Right lobe of liver (tissue), 6 donors: ENCODE data around the gene LRP3. TPM values are rescaled to one million over a fixed set of nuclear protein-coding genes. Genes with fewer than 3 reads are reported as not detected.
"Not testable (repeated sequence)": the region's sequence is repeated elsewhere in the genome, so short reads cannot be mapped to it uniquely, and the experiment has no call there.

Experiments used
- ATAC-seq, 4 donors: fragments of 200-7000 bp; cut with Tn5 transposase; one replicate each; pipeline ENCODE4 v1.9.1; 2020; ENCODE audit warnings: mild to moderate bottlenecking in 4 of 4, moderate library complexity in 4 of 4
- DNase-seq, 3 donors: peaks; one replicate each; pipeline ENCODE4 v3.0.0-alpha.2; 2020
- H3K27ac ChIP-seq, 3 donors: fragments of 200-600 bp; one replicate each; pipeline ENCODE4 v1.8.0; 2022
- H3K27me3 ChIP-seq, 2 donors: fragments of 200-600 bp; one replicate each; pipeline ENCODE4 v1.8.0; 2022
- H3K36me3 ChIP-seq, 4 donors: fragments of 200-600 bp; sonication (generic) in 1 of 4; one replicate each; pipeline versions ENCODE4 v1.5.1 to v1.8.0; 2017 to 2022; ENCODE audit warnings: control low read depth in 1 of 4
- H3K4me1 ChIP-seq, 4 donors: fragments of 200-600 bp; sonication (generic) in 1 of 4; one replicate each; pipeline versions ENCODE4 v1.5.1 to v1.8.0; 2017 to 2022; ENCODE audit warnings: control low read depth in 1 of 4
- H3K4me3 ChIP-seq, 3 donors: fragments of 200-600 bp; one replicate each; pipeline ENCODE4 v1.8.0; 2022
- H3K9me3 ChIP-seq, 4 donors: fragments of 200-600 bp; sonication (generic) in 1 of 4; one replicate each; pipeline versions ENCODE4 v1.5.1 to v1.8.0; 2017 to 2022; ENCODE audit warnings: control low read depth in 1 of 4
- POLR2A ChIP-seq: fragments of 450-650 bp; IDR thresholded peaks from one replicate; pipeline ENCODE4 v1.6.1; 2017; ENCODE audit warnings: antibody characterized with exemption, mild to moderate bottlenecking
- WGBS: methylation state at CpG from one replicate; pipeline ENCODE4 v1.1.6; 2018; ENCODE audit warnings: low coverage, low lambda C conversion rate; ENCODE audit not compliant: insufficient coverage; ENCODE audit errors: missing lambda C conversion rate; 5-methylcytosine and 5-hydroxymethylcytosine counted together
- intact Hi-C, 2 donors: fragments of 100-400 bp; cut with DNase I; formaldehyde crosslinking; loops; one replicate each; pipeline versions ENCODE4 v1.11.2 to v1.14.1; 2022
- total RNA-seq, 6 experiments: library from RNA; depleted of rRNA in 2 of 6; stranded (reverse); fragments of >200 nt in 2 of 6; fragmentation: NEBNext Ultra II Directional in 3 of 6; extraction: Animal tissue kit (Norgen Biotek cat#: 25700) in 3 of 6; gene quantifications; one replicate each; pipeline versions ENCODE4 v1.1.0 to v1.2.4, GENCODE V29; 2016 to 2023
- TF ChIP-seq, protein P1 (sequence below), 4 donors: fragments of 200-600 bp in 3 of 4; fragments of 450-650 bp in 1 of 4; IDR thresholded peaks; one replicate each; pipeline versions ENCODE4 v1.5.1 to v1.8.0; 2016 to 2022; ENCODE audit warnings: antibody characterized with exemption in 4 of 4, mild to moderate bottlenecking in 2 of 4
- donor health status: DM: no; HTN: yes; CAD: no.
- donor health status: DM: no; HTN: no; CAD: no.
- donor health status: DM: no; HTN: no; CAD: no.
- donor health status: DM: no; HTN: yes; CAD: no.
- donor health status: DM: no; HTN: yes; CAD: no.

The LRP3 gene
- total RNA-seq, 6 experiments from 2014 or later = 25.2 to 40.7 (median 33.7) TPM

DNA sequence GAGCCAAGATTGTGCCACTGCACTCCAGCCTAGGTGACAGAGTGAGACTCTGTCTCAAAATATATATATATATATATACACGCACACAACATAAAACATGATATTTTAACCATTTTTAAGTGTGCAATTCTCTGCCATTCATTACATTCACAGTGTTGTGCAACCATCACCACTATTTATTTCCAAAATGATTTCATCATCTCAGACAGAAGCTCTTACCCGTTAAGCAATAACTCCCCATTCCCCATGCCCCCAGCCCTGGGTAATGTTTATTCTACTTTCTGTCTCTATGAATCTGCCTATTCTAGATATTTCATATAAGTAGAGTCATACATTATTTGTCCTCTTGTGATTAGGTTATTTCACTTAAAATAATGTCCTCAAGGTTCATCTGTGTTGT, 42.0 kb upstream of the LRP3 start:
- no peak for TF ChIP-seq POLR2A
- TF ChIP-seq, protein P1, sequence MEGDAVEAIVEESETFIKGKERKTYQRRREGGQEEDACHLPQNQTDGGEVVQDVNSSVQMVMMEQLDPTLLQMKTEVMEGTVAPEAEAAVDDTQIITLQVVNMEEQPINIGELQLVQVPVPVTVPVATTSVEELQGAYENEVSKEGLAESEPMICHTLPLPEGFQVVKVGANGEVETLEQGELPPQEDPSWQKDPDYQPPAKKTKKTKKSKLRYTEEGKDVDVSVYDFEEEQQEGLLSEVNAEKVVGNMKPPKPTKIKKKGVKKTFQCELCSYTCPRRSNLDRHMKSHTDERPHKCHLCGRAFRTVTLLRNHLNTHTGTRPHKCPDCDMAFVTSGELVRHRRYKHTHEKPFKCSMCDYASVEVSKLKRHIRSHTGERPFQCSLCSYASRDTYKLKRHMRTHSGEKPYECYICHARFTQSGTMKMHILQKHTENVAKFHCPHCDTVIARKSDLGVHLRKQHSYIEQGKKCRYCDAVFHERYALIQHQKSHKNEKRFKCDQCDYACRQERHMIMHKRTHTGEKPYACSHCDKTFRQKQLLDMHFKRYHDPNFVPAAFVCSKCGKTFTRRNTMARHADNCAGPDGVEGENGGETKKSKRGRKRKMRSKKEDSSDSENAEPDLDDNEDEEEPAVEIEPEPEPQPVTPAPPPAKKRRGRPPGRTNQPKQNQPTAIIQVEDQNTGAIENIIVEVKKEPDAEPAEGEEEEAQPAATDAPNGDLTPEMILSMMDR (IDR thresholded peaks at IDR 0.05) = no peak
- peak in 2 of 4 donors; percentile 76 to 90 for ATAC-seq
- Histone ChIP-seq H3K4me1 (no peaks in the 10 kb centered on the region), H3K9me3 (no peaks in the 10 kb centered on the region), H3K4me3 (no peak overlapping the region), H3K36me3 (no peaks in the 10 kb centered on the region), H3K27me3 (no peaks in the 10 kb centered on the region), H3K27ac (no peak overlapping the region)
- intact Hi-C loops = no loop called here
- no peak for DNase-seq
- WGBS = 0% methylated on average over 2 of the region's 2 CpGs

DNA sequence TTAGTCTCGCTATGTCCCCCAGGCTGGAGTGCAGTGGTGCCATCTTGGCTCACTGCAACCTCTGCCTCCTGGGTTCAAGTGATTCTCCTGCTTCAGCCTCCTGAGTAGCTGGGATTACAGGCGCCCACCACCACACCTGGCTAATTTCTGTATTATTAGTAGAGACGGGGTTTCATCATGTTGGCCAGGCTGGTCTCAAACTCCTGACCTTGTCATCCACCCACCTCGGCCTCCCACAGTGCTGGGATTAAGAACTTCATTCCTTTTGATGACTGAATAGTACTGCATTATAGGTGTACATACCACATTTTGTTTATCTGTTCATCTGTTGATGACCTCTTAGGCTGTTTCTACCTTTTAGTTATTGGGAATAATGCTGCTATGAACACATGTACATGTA, 41.5 kb upstream of the LRP3 start:
- intact Hi-C loops, H3K9me3 ChIP-seq, H3K4me3 ChIP-seq, H3K27ac ChIP-seq, ATAC-seq, H3K27me3 ChIP-seq, DNase-seq, H3K4me1 ChIP-seq, H3K36me3 ChIP-seq: not testable (repeated sequence)
- 71% methylated on average over 3 of the region's 4 CpGs for WGBS

DNA sequence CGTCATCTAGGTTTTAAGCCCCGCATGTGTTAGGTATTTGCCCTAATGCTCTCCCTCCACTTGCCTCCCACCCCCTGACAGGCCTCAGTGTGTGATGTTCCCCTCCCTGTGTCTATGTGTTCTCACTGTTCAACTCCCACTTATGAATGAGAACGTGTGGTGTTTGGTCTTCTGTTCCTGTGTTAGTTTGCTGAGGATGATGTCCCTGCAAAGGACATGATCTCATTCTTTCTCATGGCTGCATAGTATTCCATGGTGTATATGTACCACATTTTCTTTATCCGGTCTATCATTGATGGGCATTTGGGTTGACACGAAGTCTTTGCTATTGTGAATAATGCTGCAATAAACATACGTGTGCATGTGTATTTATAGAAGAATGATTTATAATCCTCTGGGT, 39.8 kb upstream of the LRP3 start:
- H3K27me3 ChIP-seq, H3K4me3 ChIP-seq, H3K9me3 ChIP-seq, H3K27ac ChIP-seq, intact Hi-C loops, DNase-seq, H3K36me3 ChIP-seq, ATAC-seq: not testable (repeated sequence)
- peaks cover 0 to 14% (median 3%) of the 10 kb centered on the region in 4 donors for H3K4me1 ChIP-seq
- WGBS = 84% methylated on average over 6 of the region's 6 CpGs

DNA sequence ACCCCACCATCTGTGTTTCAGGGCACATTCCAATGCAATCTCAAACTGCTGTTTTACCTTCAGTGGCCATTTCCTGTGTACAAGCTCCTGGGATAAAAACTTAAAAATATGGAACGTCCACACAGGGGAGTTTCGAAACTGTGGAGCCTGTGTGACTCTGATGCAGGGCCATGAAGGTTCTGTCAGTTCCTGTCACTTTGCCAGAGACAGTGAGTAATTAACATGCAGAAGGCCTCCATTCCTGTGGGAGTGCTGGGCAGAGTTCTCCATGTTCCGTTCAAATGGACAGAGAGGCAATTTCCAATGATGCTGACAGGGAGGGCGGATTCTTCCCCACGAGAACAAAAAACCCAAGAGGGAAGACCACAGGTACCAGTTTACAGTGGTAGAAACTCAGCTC, 37.8 kb upstream of the LRP3 start:
- WGBS = 51% methylated on average over 5 of the region's 5 CpGs
- H3K4me1 ChIP-seq = peaks cover 0 to 14% (median 3%) of the 10 kb centered on the region in 4 donors
- ATAC-seq (peak in 2 of 4 donors; percentile 43 to 62), DNase-seq (no peak)
- no peaks in the 10 kb centered on the region for H3K9me3 ChIP-seq
- intact Hi-C loops = no loop called here
- no peaks in the 10 kb centered on the region for H3K27me3 ChIP-seq
- H3K27ac ChIP-seq = no peak overlapping the region
- TF ChIP-seq, protein P1 (IDR thresholded peaks at IDR 0.05) = no peak
- no peak for TF ChIP-seq POLR2A
- no peak overlapping the region for H3K4me3 ChIP-seq
- no peaks in the 10 kb centered on the region for H3K36me3 ChIP-seq

DNA sequence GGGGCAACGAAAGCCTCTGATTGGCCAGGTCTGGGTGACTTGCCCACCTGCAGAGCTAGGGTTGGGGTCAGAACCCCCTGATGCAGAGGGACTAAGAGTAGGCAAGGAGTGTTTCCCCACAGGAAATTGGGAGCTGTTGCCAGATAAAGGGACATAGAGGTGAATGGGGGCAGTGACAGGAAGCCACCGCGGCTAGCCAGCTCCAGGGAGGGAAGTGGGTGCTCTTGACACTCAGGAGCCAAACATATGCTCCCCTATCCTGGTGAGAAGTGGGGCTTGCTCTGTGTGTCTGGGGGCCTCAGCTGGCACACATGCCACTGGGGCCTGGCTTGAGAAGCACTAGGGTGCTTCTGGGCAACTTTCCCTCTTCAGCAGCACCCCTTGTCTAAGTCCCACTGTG, 36.2 kb upstream of the LRP3 start:
- no peak for DNase-seq
- Histone ChIP-seq H3K36me3 (no peaks in the 10 kb centered on the region), H3K27ac (peak overlapping the region in 2 of 3 donors; percentile 18 to 32), H3K4me1 (peaks cover 0 to 14% (median 3%) of the 10 kb centered on the region in 4 donors), H3K4me3 (no peak overlapping the region), H3K27me3 (no peaks in the 10 kb centered on the region), H3K9me3 (no peaks in the 10 kb centered on the region)
- ATAC-seq = peak; percentile 39 to 56 (median 49)
- WGBS = 0% methylated on average over 2 of the region's 3 CpGs
- intact Hi-C loops = no loop called here
- TF ChIP-seq POLR2A = no peak
- TF ChIP-seq, protein P1 (IDR thresholded peaks at IDR 0.05) = no peak

DNA sequence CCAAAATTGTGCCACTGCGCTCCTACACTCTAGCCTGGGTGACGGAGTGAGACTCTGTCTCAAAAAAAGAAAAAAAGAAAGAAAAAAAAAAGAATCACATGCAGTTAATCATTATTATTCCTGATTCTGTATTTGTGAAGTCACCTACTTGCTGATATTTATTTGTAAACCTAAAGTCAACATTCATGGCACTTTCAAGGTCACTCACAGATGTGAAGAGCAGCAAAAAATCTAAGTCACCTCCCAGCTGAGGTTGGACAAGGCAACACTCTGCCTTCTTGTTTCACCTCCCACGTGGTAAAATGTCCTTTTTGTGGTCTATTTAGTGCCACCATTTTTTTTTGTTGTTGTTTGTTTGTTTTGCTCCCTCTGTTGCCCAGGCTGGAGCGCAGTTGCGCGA, 35.8 kb upstream of the LRP3 start:
- peak overlapping the region in 2 of 3 donors; percentile 18 to 32 for H3K27ac ChIP-seq
- no peak overlapping the region for H3K4me3 ChIP-seq
- peaks cover 0 to 14% (median 3%) of the 10 kb centered on the region in 4 donors for H3K4me1 ChIP-seq
- ATAC-seq (peak; percentile 56 to 82 (median 78)), DNase-seq (no peak)
- WGBS = 34% methylated on average over 6 of the region's 6 CpGs
- H3K36me3 ChIP-seq = no peaks in the 10 kb centered on the region
- TF ChIP-seq, protein P1 (IDR thresholded peaks at IDR 0.05) = no peak
- TF ChIP-seq POLR2A = no peak
- intact Hi-C loops = no loop called here
- H3K27me3 ChIP-seq = no peaks in the 10 kb centered on the region
- H3K9me3 ChIP-seq = no peaks in the 10 kb centered on the region
